Measurements from ENCODE around the gene RCC1.
"Not testable (repeated sequence)": the region's sequence is repeated elsewhere in the genome, so short reads cannot be mapped to it uniquely, and the experiment has no call there.

The RCC1 gene

GRCh38 chr1:28505406-28506187, at the start of gene RCC1:
Gene RCC1, plus strand, starts transcription at chr1:28506043. Its CDS starts 23,824 bp downstream, at chr1:28529867.
- DNase-seq (ENCODE audit: low spot score): peak; percentile 99

- no peak for DNase-seq (ENCODE audit: low spot score)
Observed at GRCh38 chr1:28456078-28456477, 49.8 kb upstream of the RCC1 start.

GRCh38 chr1:28457678-28458077, 48.2 kb upstream of the RCC1 start:
- no peak for DNase-seq (ENCODE audit: low spot score)

GRCh38 chr1:28458237-28459228, 47.3 kb upstream of the RCC1 start:
- DNase-seq (ENCODE audit: low spot score): no peak

- DNase-seq (ENCODE audit: low spot score): no peak
Observed at GRCh38 chr1:28466226-28466778, 39.5 kb upstream of the RCC1 start.

GRCh38 chr1:28470146-28470545, 35.7 kb upstream of the RCC1 start:
- DNase-seq (ENCODE audit: low spot score): no peak

- DNase-seq (ENCODE audit: low spot score): not testable (repeated sequence)
Observed at GRCh38 chr1:28479497-28479896, 26.3 kb upstream of the RCC1 start.

GRCh38 chr1:28480308-28480707, 25.5 kb upstream of the RCC1 start:
- no peak for DNase-seq (ENCODE audit: low spot score)

- DNase-seq (ENCODE audit: low spot score): no peak
Observed at GRCh38 chr1:28482138-28482537, 23.7 kb upstream of the RCC1 start.

- DNase-seq (ENCODE audit: low spot score): no peak
Observed at GRCh38 chr1:28482702-28483101, 23.1 kb upstream of the RCC1 start.

GRCh38 chr1:28494737-28495136, 11.1 kb upstream of the RCC1 start:
- DNase-seq (ENCODE audit: low spot score): no peak

- DNase-seq (ENCODE audit: low spot score): no peak
Observed at GRCh38 chr1:28499553-28499952, 6.3 kb upstream of the RCC1 start.

GRCh38 chr1:28501925-28502324, 3.9 kb upstream of the RCC1 start:
- DNase-seq (ENCODE audit: low spot score): no peak

- DNase-seq (ENCODE audit: low spot score): no peak
Observed at GRCh38 chr1:28503117-28503516, 2.7 kb upstream of the RCC1 start.

GRCh38 chr1:28506907-28507246, 1.0 kb downstream of the RCC1 start:
- peak; percentile 29 for DNase-seq (ENCODE audit: low spot score)

GRCh38 chr1:28507247-28507645, 1.4 kb downstream of the RCC1 start:
- DNase-seq (ENCODE audit: low spot score): peak; percentile 28

GRCh38 chr1:28507646-28508434, 2.0 kb downstream of the RCC1 start:
- peak; percentile 37 for DNase-seq (ENCODE audit: low spot score)

GRCh38 chr1:28508435-28508754, 2.6 kb downstream of the RCC1 start:
- DNase-seq (ENCODE audit: low spot score): no peak

GRCh38 chr1:28509705-28510272, 3.9 kb downstream of the RCC1 start:
- DNase-seq (ENCODE audit: low spot score): peak; percentile 57

- DNase-seq (ENCODE audit: low spot score): peak; percentile 69
Observed at GRCh38 chr1:28510273-28510969, 4.6 kb downstream of the RCC1 start.

- no peak for DNase-seq (ENCODE audit: low spot score)
Observed at GRCh38 chr1:28510970-28511440, 5.2 kb downstream of the RCC1 start.

All from LoVo (cell line).